Neural crest cell (in vitro differentiated cells): ENCODE measurements around the gene ASB2. TPM values are rescaled to one million over a fixed set of nuclear protein-coding genes. Genes with fewer than 3 reads are reported as not detected.

Experiments used
- DNase-seq: peaks from one replicate; pipeline ENCODE4 v3.0.0; 2021; ENCODE audit warnings: low read depth, mixed read lengths, low spot score
- H3K27ac Mint-ChIP-seq: one replicate; pipeline ENCODE4 v1.8.0; 2021; ENCODE audit warnings: mild to moderate bottlenecking, mixed read lengths; ENCODE audit not compliant: unreplicated experiment
- H3K27me3 Mint-ChIP-seq: 2 replicates; pipeline ENCODE4 v1.8.0; 2021; ENCODE audit warnings: low read depth, mild to moderate bottlenecking, mixed read lengths
- H3K36me3 Mint-ChIP-seq: 2 replicates; pipeline ENCODE4 v1.8.0; 2021; ENCODE audit warnings: low read depth, mild to moderate bottlenecking, mixed read lengths
- H3K4me1 Mint-ChIP-seq: 2 replicates; pipeline ENCODE4 v1.8.0; 2021; ENCODE audit warnings: mixed read lengths
- H3K4me3 Mint-ChIP-seq: one replicate; pipeline ENCODE4 v1.8.0; 2021; ENCODE audit warnings: mild to moderate bottlenecking, mixed read lengths
- H3K9me3 Mint-ChIP-seq: 2 replicates; pipeline ENCODE4 v1.8.0; 2021; ENCODE audit warnings: mixed read lengths
- CTCF ChIP-seq: fragments of 200-600 bp; sonication (generic); conservative IDR thresholded peaks from 2 replicates; pipeline ENCODE4 v1.5.0; 2021; ENCODE audit warnings: antibody characterized with exemption, mild to moderate bottlenecking
- total RNA-seq: library from RNA; stranded (reverse); gene quantifications from 2 replicates; pipeline ENCODE4 v1.2.1, GENCODE V29; 2021

ASB2 gene
- total RNA-seq, 1 donor from 2014 or later = 3.5 TPM

DNA sequence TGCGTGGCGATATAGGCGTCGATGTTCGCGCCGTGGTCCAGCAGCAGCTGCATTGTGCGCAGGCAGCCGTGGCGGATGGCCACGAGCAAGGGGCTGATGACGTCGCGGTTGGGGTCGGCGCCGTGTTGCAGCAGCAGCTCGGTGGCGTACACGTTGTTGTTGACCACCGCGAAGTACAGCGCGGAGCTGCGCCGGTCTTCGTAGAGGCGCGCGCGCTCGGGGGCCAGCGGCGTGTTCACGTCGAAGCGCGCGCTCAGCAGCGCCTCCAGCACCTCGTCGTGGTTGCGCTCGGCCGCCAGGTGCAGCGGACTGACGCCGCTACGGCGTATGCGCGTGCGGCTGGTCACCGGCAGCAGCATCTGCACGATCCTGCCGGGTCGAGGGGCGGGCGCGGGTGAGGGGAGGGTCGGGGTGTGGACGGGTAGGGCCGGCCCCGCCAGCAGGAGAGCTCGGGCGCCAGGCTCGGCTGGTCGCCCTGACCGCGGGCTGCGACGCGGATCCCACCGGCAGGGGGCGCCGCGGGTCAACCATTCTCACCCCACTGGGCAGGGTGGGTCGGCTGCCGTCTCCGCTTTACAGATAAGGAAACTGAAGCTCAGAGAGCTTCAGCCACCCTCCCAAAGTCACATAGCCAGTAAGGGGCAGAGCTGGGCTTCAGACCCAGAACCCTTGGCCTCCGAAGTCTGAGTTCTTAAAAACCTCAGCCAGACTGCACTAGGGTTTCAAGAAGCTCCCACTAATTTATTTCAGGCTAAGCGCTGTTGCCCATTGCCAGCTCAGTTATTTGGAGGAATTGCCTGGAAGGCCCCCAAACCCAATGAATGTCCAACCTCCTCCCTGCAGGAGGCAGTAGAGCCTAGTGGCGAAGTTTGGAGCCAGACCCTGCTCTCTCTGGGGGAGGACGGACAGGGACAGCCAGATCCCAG is 36.8 kb downstream of the ASB2 start:
- DNase-seq = peak; percentile 96
- peaks cover 39% of the 10 kb centered on the region for H3K27me3 Mint-ChIP-seq
- H3K4me1 Mint-ChIP-seq = peaks cover 12% of the 10 kb centered on the region
- peak; percentile 96 for TF ChIP-seq CTCF
- H3K36me3 Mint-ChIP-seq = peaks cover 2% of the 10 kb centered on the region
- no peaks in the 10 kb centered on the region for H3K9me3 Mint-ChIP-seq
- H3K27ac Mint-ChIP-seq = peak overlapping the region; percentile 27
- no peak overlapping the region for H3K4me3 Mint-ChIP-seq

DNA sequence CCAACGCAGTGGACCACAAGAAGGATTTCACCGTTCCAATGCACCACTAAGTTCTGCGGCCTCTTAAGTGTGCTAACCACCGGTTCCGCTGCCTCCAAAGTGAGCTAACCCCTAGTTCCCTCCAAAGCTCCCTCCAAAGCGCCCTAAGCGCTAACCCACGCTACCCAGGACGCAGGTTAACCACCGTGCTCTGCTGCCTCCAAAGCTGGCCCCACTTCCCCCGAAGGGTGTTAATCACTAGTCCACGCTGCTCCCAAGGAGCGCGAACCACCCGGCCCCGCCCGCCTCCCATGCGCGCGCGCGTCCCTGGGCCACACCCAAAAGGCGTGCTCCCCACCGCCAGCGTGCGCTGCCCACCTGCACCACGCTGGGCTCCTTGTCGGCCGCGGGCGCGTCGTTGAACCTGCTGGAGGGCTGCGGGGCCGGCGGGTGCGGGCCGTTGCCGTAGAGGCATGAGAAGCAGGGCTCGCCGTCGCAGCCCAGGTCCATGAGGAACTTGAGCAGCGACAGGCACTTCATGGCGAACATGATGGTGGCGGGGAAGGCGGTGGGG is 37.5 kb downstream of the ASB2 start:
- Mint-ChIP-seq H3K27me3 (peaks cover 39% of the 10 kb centered on the region), H3K9me3 (no peaks in the 10 kb centered on the region), H3K4me1 (peaks cover 12% of the 10 kb centered on the region), H3K4me3 (no peak overlapping the region), H3K27ac (peak overlapping the region; percentile 27), H3K36me3 (peaks cover 2% of the 10 kb centered on the region)
- no peak for TF ChIP-seq CTCF
- DNase-seq = no peak

- peaks cover 39% of the 10 kb centered on the region for H3K27me3 Mint-ChIP-seq
Measured at GRCh38 chr14:93937519-93937918, 38.9 kb downstream of the ASB2 start.

GRCh38 chr14:93936926-93937325 is 39.4 kb downstream of the ASB2 start:
- Mint-ChIP-seq H3K27ac (no peak overlapping the region), H3K9me3 (no peaks in the 10 kb centered on the region)

More at GRCh38 chr14:93937519-93937918, 38.9 kb downstream of the ASB2 start:
- Mint-ChIP-seq H3K36me3 (peaks cover 2% of the 10 kb centered on the region), H3K9me3 (no peaks in the 10 kb centered on the region), H3K27ac (no peak overlapping the region), H3K4me3 (no peak overlapping the region), H3K4me1 (peaks cover 12% of the 10 kb centered on the region)
- TF ChIP-seq CTCF = no peak
- DNase-seq = no peak

GRCh38 chr14:93936245-93936644 is 40.1 kb downstream of the ASB2 start:
- H3K27me3 Mint-ChIP-seq = peaks cover 35% of the 10 kb centered on the region
- H3K36me3 Mint-ChIP-seq = peaks cover 2% of the 10 kb centered on the region
- peaks cover 8% of the 10 kb centered on the region for H3K4me1 Mint-ChIP-seq
- peak overlapping the region; percentile 82 for H3K4me3 Mint-ChIP-seq
- H3K9me3 Mint-ChIP-seq = no peaks in the 10 kb centered on the region
- H3K27ac Mint-ChIP-seq = no peak overlapping the region
- peak; percentile 64 for TF ChIP-seq CTCF
- peak; percentile 31 for DNase-seq

More at GRCh38 chr14:93936926-93937325, 39.4 kb downstream of the ASB2 start:
- Mint-ChIP-seq H3K27me3 (peaks cover 39% of the 10 kb centered on the region), H3K36me3 (peaks cover 2% of the 10 kb centered on the region), H3K4me1 (peaks cover 12% of the 10 kb centered on the region), H3K4me3 (no peak overlapping the region)
- no peak for TF ChIP-seq CTCF
- DNase-seq = no peak
